Esophagus squamous epithelium (tissue), 5 donors: ENCODE results near the gene NFYA. TPM values are rescaled to one million over a fixed set of nuclear protein-coding genes. Genes with fewer than 3 reads are reported as not detected.

ENCODE experiments used
- DNase-seq: peaks from one replicate; lab custom pipeline; 2025; lab: John Stamatoyannopoulos, UW
- H3K27ac ChIP-seq, 4 donors: fragments of 200-600 bp; sonication (generic); one replicate each; pipeline ENCODE4 v1.5.1; 2016 to 2019; ENCODE audit warnings: mild to moderate bottlenecking in 1 of 4
- H3K27me3 ChIP-seq, 4 donors: fragments of 200-600 bp; sonication (generic); 1 replicate in 3 of 4; 2 replicates in 1 of 4; pipeline versions ENCODE4 v1.5.1 to v1.6.0; 2017 to 2021; ENCODE audit warnings: antibody characterized with exemption in 1 of 4
- H3K36me3 ChIP-seq, 3 donors: fragments of 200-600 bp; sonication (generic); one replicate each; pipeline ENCODE4 v1.5.1; 2016 to 2019
- H3K4me1 ChIP-seq, 3 donors: fragments of 200-600 bp; sonication (generic); one replicate each; pipeline ENCODE4 v1.5.1; 2017 to 2019
- H3K4me3 ChIP-seq, 4 donors: fragments of 200-600 bp; sonication (generic); 1 replicate in 3 of 4; 2 replicates in 1 of 4; pipeline ENCODE4 v1.5.1; 2016 to 2019; ENCODE audit warnings: mild to moderate bottlenecking in 2 of 4, moderate library complexity in 1 of 4
- H3K9me3 ChIP-seq, 3 donors: fragments of 200-600 bp; sonication (generic); one replicate each; pipeline ENCODE4 v1.5.1; 2016 to 2019
- CTCF ChIP-seq, 6 experiments: fragments of 450-650 bp in 4 of 6; fragments of 200-600 bp in 2 of 6; sonication (generic) in 2 of 6; IDR thresholded peaks; one replicate each; pipeline ENCODE4 v1.5.1; 2016 to 2019; ENCODE audit warnings: antibody characterized with exemption in 6 of 6, mild to moderate bottlenecking in 4 of 6, moderate library complexity in 4 of 6
- POLR2A ChIP-seq, 4 donors: fragments of 450-650 bp; IDR thresholded peaks; one replicate each; pipeline ENCODE4 v1.6.1; 2017; ENCODE audit warnings: antibody characterized with exemption in 4 of 4, mild to moderate bottlenecking in 4 of 4, moderate library complexity in 3 of 4
- WGBS, 2 donors: methylation state at CpG; one replicate each; pipeline ENCODE4 v1.1.5; 2018; 5-methylcytosine and 5-hydroxymethylcytosine counted together
- intact Hi-C: fragments of 100-400 bp; cut with DNase I; formaldehyde crosslinking; loops from one replicate; pipeline ENCODE4 v1.15.0; 2022
- total RNA-seq, 4 donors: library from RNA; depleted of rRNA; stranded (reverse); fragments of >200 nt; gene quantifications; one replicate each; pipeline ENCODE4 v1.1.0, GENCODE V29; 2016
- donor health status: DM: yes; HTN: yes; CAD: no.

The NFYA gene
- total RNA-seq, 4 donors from 2014 or later, result 9.0 to 16.4 (median 14.0) TPM

DNA sequence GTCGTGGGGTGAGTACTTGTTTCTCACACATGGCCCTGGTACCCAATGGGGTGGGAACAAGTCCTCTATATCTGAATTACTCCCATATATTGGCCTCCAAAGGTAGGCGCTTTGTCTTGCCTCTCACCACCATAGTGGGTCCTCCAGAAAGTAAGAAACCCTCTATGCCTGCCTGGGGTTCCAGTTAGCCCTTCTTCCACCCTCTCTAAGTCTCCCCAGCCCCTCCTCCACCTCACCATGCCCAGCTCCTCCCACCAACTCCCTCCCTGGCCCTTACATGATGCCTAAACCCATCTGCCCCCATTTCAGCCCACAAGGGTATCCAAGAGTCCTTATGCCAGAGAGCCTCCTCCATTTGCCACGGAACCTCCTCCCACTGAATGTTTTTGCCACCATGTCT lies 29.6 kb upstream of the NFYA start:
- no peaks in the 10 kb centered on the region for H3K36me3 ChIP-seq
- peaks cover 0 to 24% (median 5%) of the 10 kb centered on the region in 3 donors for H3K4me1 ChIP-seq
- H3K27ac ChIP-seq, result no peak overlapping the region
- 88 to 93% methylated on average over 3 of the region's 3 CpGs for WGBS, 2 donors
- TF ChIP-seq CTCF (IDR thresholded peaks at IDR 0.05), result no peak
- TF ChIP-seq POLR2A (IDR thresholded peaks at IDR 0.05), result no peak
- DNase-seq, result no peak
- H3K4me3 ChIP-seq, result no peak overlapping the region
- H3K9me3 ChIP-seq, result no peaks in the 10 kb centered on the region
- no peaks in the 10 kb centered on the region for H3K27me3 ChIP-seq
- intact Hi-C loops, result no loop called here

DNA sequence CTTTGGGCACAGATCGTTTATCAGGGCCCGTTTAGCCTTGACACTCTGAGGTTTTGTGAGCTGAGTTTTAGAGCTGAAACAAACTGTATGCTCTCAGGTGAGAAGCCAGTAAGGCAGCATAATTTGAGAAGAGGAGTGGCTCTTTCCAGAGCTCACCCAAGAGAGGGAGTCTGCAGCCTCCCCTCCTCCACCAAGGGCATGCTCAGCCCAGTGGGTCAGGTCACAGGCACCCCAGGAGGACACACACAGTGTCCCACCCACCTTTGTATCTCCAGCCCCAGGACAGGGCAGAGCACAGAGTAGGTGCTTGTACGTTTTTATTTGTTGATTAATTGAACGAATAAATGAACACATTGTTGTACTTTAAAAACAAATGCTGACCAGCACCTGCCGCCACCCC lies 27.1 kb upstream of the NFYA start:
- TF ChIP-seq POLR2A (IDR thresholded peaks at IDR 0.05), result no peak
- TF ChIP-seq CTCF (IDR thresholded peaks at IDR 0.05), result no peak
- WGBS, 2 donors, result 61 to 75% methylated on average over 5 of the region's 5 CpGs
- intact Hi-C loops, result no loop called here

DNA sequence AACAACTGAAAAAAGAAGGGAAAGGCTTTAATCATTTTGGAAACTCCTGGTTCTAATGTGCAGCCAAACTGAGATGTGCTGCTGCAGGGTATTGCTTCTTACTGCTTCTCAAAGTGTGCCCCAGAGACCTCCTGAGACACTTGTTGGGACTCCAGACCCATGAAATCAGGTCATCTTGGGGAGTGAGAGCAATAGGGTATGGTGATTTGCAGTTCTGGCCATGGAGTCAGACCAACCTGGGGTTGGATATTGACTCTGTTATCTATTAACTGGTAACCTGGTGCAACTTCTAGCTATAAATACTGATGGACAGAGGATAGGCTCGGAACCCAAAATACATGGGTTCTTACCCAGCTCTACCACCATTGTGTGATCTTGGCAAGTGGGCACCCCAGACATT lies 26.7 kb upstream of the NFYA start:
- Histone ChIP-seq H3K27me3 (no peaks in the 10 kb centered on the region), H3K9me3 (no peaks in the 10 kb centered on the region), H3K4me3 (no peak overlapping the region), H3K36me3 (no peaks in the 10 kb centered on the region), H3K4me1 (peaks cover 0 to 20% (median 0%) of the 10 kb centered on the region in 3 donors), H3K27ac (no peak overlapping the region)
- DNase-seq, result no peak
- WGBS, 2 donors, result 93 to 94% methylated on average over 1 of the region's 1 CpG
- no peak for TF ChIP-seq POLR2A (IDR thresholded peaks at IDR 0.05)
- no peak for TF ChIP-seq CTCF (IDR thresholded peaks at IDR 0.05)
- intact Hi-C loops, result no loop called here

More for the DNA sequence above, 27.1 kb upstream of the NFYA start:
- Histone ChIP-seq H3K27me3 (no peaks in the 10 kb centered on the region), H3K9me3 (no peaks in the 10 kb centered on the region), H3K4me1 (peaks cover 0 to 24% (median under 1%) of the 10 kb centered on the region in 3 donors), H3K27ac (no peak overlapping the region), H3K36me3 (no peaks in the 10 kb centered on the region), H3K4me3 (no peak overlapping the region)
- no peak for DNase-seq

- TF ChIP-seq POLR2A (IDR thresholded peaks at IDR 0.05), result no peak
- TF ChIP-seq CTCF (IDR thresholded peaks at IDR 0.05), result no peak
- no peaks in the 10 kb centered on the region for H3K9me3 ChIP-seq
- H3K27ac ChIP-seq, result no peak overlapping the region
- 88 to 100% methylated on average over 1 to 2 of the region's 2 CpGs for WGBS, 2 donors
- no peaks in the 10 kb centered on the region for H3K36me3 ChIP-seq
- peaks cover 0 to 21% (median 0%) of the 10 kb centered on the region in 3 donors for H3K4me1 ChIP-seq
- H3K27me3 ChIP-seq, result no peaks in the 10 kb centered on the region
- no peak for DNase-seq
- no peak overlapping the region for H3K4me3 ChIP-seq
- intact Hi-C loops, result no loop called here
Observed at GRCh38 chr6:41047306-41047705, 25.5 kb upstream of the NFYA start.

GRCh38 chr6:41047745-41048732 lies 24.7 kb upstream of the NFYA start:
- intact Hi-C loops, result no loop called here
- no peaks in the 10 kb centered on the region for H3K36me3 ChIP-seq
- DNase-seq, result no peak
- WGBS, 2 donors, result 78 to 82% methylated on average over 7 to 8 of the region's 9 CpGs
- H3K4me3 ChIP-seq, result no peak overlapping the region
- H3K9me3 ChIP-seq, result no peaks in the 10 kb centered on the region
- H3K27ac ChIP-seq, result no peak overlapping the region
- TF ChIP-seq CTCF (IDR thresholded peaks at IDR 0.05) (no peak), POLR2A (IDR thresholded peaks at IDR 0.05) (no peak)
- no peaks in the 10 kb centered on the region for H3K27me3 ChIP-seq
- H3K4me1 ChIP-seq, result peaks cover 0 to 28% (median 5%) of the 10 kb centered on the region in 3 donors
